Measurements from ENCODE around the gene PLAAT2. TPM values are rescaled to one million over a fixed set of nuclear protein-coding genes. Genes with fewer than 3 reads are reported as not detected.
A peak's percentile ranks its signal among the peaks of the same experiment; 100 is the strongest.

The PLAAT2 gene
- total and polyA plus RNA-seq, 10 of the 15 experiments (the other 5 are each of a cell fraction or from before 2014, with no cell fraction given): 4.6 to 25.9 (median 8.6) TPM

DNA sequence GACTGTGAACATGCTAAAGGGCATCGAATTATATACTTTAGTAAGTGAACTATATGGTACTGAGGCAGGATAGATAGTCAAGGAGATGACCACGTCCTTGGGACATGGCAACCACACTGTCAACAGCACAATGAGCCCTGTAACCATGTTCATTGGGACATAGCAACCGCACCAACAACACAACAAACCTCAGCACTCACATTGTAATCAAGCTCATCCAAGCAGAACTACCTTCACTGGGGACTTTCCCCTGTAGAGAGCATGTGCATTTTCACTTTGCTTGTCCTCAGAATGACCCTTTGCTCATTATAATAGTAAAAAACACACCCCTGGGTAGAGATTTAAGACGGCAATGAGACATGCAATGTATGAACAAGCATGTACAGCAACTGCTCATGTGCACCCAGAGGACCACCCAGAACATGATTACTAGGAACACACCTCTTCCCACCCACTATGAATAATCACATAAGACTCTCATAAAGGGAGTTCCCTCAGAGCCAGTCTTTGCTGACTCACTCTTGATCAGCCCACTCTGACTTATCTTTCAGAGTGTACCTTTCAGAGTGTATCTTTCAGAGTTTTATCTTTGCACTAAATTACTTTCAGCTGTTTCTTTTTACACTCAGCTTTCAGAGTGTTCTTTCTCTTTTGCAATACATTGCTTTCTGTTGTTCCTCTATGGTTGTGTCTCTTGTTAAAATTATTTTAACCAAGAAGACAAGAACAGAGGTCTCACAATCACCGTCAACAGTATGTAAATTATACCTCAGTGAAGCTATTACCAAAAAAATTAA is 4.1 kb upstream of the PLAAT2 start:
- Histone ChIP-seq H3K36me3 (ENCODE audit: control insufficient read depth in 2 of 2, insufficient read depth in 2 of 2, low read length in 1 of 2) (no peaks in the 10 kb centered on the region), H3K4me2 (ENCODE audit: control insufficient read depth, insufficient read depth) (peak overlapping the region; percentile 19), H3K27ac (ENCODE audit: control insufficient read depth, insufficient read depth) (peak overlapping the region; percentile 72), H2AFZ (ENCODE audit: control insufficient read depth, low read depth, low read length) (peak overlapping the region; percentile 63; the same call in 1 of the 2 replicates), H3K9ac (ENCODE audit: control insufficient read depth, insufficient read depth, low read length) (0 out of 2 replicates have a peak overlapping the region, but pooled peaks have one; percentile 10), H4K20me1 (ENCODE audit: control insufficient read depth, insufficient read depth) (no peaks in the 10 kb centered on the region), H3K27me3 (replicated peaks in 1 of 2; ENCODE audit: control insufficient read depth in 2 of 2, insufficient read depth in 2 of 2, low read length in 1 of 2) (no peaks in the 10 kb centered on the region), H3K4me3 (peak overlapping the region; percentile 28; the same call in 1 of the 2 replicates), H3K4me1 (ENCODE audit: control insufficient read depth, insufficient read depth, low read length) (peaks cover 56% of the 10 kb centered on the region), H3K79me2 (ENCODE audit: control insufficient read depth, insufficient read depth, low read length) (no peaks in the 10 kb centered on the region), H3K9me3 (replicated peaks; ENCODE audit: control insufficient read depth, insufficient read depth, low read length) (no peaks in the 10 kb centered on the region)
- intact Hi-C loops (cut with micrococcal nuclease; ENCODE audit: unreplicated experiment) (loop anchor here (1.0 kb wide), 2 partner anchors 32 to 64 kb away; no protein-coding TSS in a partner anchor), in situ Hi-C loops (cut with MboI) (no loop called here)
- ChIA-PET CTCF (interaction anchor here (0.6 to 1.4 kb wide), 3 partner anchors 33 to 171 kb away, joined by 3 read pairs; no protein-coding TSS in a partner anchor), POLR2A (interaction anchor here (0.6 to 2.2 kb wide), 4 partner anchors 8 to 926 kb away, joined by 3 to 9 read pairs (median 3); partner anchors contain the start of gene PLAAT4), SMC1A (ENCODE audit: uncharacterized antibody, unreplicated experiment) (interaction anchor here (0.6 to 2.8 kb wide), 10 partner anchors 9 to 169 kb away, joined by 3 to 6 read pairs (median 3); partner anchors contain the start of gene PLAAT4), RAD21 (ENCODE audit: unreplicated experiment) (interaction anchor here (0.6 to 2.3 kb wide), 8 partner anchors 13 to 115 kb away, joined by 3 to 10 read pairs (median 6); partner anchors contain the start of gene PLAAT4)
- DNase-seq (ENCODE audit: low read depth, low spot score): peak; percentile 95
- peak; percentile 96 for FAIRE-seq
- WGBS (ENCODE audit: insufficient coverage, insufficient replicate concordance, low lambda C conversion rate, missing lambda C conversion rate): 0% methylated on average over 5 of the region's 5 CpGs
- BruUV-seq (replicated peaks): no TSS peak
- ATAC-seq: peak; percentile 87
- TF ChIP-seq, protein P1, sequence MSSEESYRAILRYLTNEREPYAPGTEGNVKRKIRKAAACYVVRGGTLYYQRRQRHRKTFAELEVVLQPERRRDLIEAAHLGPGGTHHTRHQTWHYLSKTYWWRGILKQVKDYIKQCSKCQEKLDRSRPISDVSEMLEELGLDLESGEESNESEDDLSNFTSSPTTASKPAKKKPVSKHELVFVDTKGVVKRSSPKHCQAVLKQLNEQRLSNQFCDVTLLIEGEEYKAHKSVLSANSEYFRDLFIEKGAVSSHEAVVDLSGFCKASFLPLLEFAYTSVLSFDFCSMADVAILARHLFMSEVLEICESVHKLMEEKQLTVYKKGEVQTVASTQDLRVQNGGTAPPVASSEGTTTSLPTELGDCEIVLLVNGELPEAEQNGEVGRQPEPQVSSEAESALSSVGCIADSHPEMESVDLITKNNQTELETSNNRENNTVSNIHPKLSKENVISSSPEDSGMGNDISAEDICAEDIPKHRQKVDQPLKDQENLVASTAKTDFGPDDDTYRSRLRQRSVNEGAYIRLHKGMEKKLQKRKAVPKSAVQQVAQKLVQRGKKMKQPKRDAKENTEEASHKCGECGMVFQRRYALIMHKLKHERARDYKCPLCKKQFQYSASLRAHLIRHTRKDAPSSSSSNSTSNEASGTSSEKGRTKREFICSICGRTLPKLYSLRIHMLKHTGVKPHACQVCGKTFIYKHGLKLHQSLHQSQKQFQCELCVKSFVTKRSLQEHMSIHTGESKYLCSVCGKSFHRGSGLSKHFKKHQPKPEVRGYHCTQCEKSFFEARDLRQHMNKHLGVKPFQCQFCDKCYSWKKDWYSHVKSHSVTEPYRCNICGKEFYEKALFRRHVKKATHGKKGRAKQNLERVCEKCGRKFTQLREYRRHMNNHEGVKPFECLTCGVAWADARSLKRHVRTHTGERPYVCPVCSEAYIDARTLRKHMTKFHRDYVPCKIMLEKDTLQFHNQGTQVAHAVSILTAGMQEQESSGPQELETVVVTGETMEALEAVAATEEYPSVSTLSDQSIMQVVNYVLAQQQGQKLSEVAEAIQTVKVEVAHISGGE (CRISPR knock-in tag; IDR thresholded peaks at IDR 0.05): no peak
- peak; percentile 74 for TF ChIP-seq KLF5 (IDR thresholded peaks at IDR 0.05; ENCODE audit: partially characterized antibody)
- TF ChIP-seq IKZF1 (conservative IDR thresholded peaks at IDR 0.05): peak; percentile 72; the same call in 1 of the 2 replicates
- TF ChIP-seq FOXM1 (IDR thresholded peaks at IDR 0.05; ENCODE audit: low read depth, low read length): peak; percentile 78
- TF ChIP-seq RBBP5 (conservative IDR thresholded peaks at IDR 0.05): no peak
- TF ChIP-seq ZNF207 (IDR thresholded peaks at IDR 0.05; ENCODE audit: borderline replicate concordance): peak; percentile 50; the same call in 1 of the 2 replicates
- TF ChIP-seq HDGF (IDR thresholded peaks at IDR 0.05): peak; percentile 78; the same call in 1 of the 2 replicates
- TF ChIP-seq EZH2 (IDR thresholded peaks at IDR 0.05; ENCODE audit: borderline replicate concordance, control insufficient read depth, low read depth, low read length): no peak
- no peak for TF ChIP-seq RB1 (IDR thresholded peaks at IDR 0.05; ENCODE audit: borderline replicate concordance)
- peak; percentile 94 for TF ChIP-seq ATF7 (IDR thresholded peaks at IDR 0.05; ENCODE audit: low read depth)
- peak; percentile 72; the same call in 1 of the 2 replicates for TF ChIP-seq IRF4 (IDR thresholded peaks at IDR 0.05; ENCODE audit: low read depth, low read length)
- no peak for TF ChIP-seq ZNF622 (IDR thresholded peaks at IDR 0.05)
- TF ChIP-seq ASH2L (IDR thresholded peaks at IDR 0.05; ENCODE audit: borderline replicate concordance, low read depth): peak; percentile 33; the same call in 1 of the 2 replicates
- TF ChIP-seq, protein P2, sequence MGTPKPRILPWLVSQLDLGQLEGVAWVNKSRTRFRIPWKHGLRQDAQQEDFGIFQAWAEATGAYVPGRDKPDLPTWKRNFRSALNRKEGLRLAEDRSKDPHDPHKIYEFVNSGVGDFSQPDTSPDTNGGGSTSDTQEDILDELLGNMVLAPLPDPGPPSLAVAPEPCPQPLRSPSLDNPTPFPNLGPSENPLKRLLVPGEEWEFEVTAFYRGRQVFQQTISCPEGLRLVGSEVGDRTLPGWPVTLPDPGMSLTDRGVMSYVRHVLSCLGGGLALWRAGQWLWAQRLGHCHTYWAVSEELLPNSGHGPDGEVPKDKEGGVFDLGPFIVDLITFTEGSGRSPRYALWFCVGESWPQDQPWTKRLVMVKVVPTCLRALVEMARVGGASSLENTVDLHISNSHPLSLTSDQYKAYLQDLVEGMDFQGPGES (IDR thresholded peaks at IDR 0.05): no peak
- TF ChIP-seq MYC (IDR thresholded peaks at IDR 0.05; ENCODE audit: insufficient read depth, insufficient read length, insufficient replicate concordance, low read length, severe bottlenecking): no peak
- TF ChIP-seq CBX3 (IDR thresholded peaks at IDR 0.05; ENCODE audit: borderline replicate concordance, low read depth): no peak
- no peak for TF ChIP-seq NR2C1 (IDR thresholded peaks at IDR 0.05)
- peak; percentile 65; the same call in 1 of the 2 replicates for TF ChIP-seq TARDBP (IDR thresholded peaks at IDR 0.05; ENCODE audit: borderline replicate concordance)
- TF ChIP-seq SMC3 (IDR thresholded peaks at IDR 0.05; ENCODE audit: borderline replicate concordance, low read length): no peak
- 0 out of 2 replicates have a peak, but pooled peaks have one; percentile 1 for TF ChIP-seq ESRRA (IDR thresholded peaks at IDR 0.05; ENCODE audit: low read length)

Measured in GM12878 (cell line).